Fibroblast of mammary gland (primary cell): ENCODE results near the gene PCDH17.

Source experiments
- DNase-seq: peaks from one replicate; pipeline ENCODE4 v3.0.0-alpha.2; 2010; ENCODE audit warnings: low read depth
- H3K4me3 ChIP-seq: 2 replicates; pipeline ENCODE4 v1.5.1; 2011; ENCODE audit warnings: low read depth, mild to moderate bottlenecking, low read length, moderate library complexity; ENCODE audit not compliant: control insufficient read depth
- CTCF ChIP-seq: conservative IDR thresholded peaks from 2 replicates; pipeline ENCODE4 v1.5.1; 2011; ENCODE audit warnings: low read depth, low read length, inconsistent platforms; ENCODE audit not compliant: control insufficient read depth, insufficient read depth

The PCDH17 gene

GRCh38 chr13:57675526-57675925 lies 44.0 kb downstream of the PCDH17 start:
- no peak overlapping the region for H3K4me3 ChIP-seq
- no peak for TF ChIP-seq CTCF
- DNase-seq: no peak

- TF ChIP-seq CTCF: no peak
- H3K4me3 ChIP-seq: no peak overlapping the region
- no peak for DNase-seq
Observed at GRCh38 chr13:57680609-57681008, 49.1 kb downstream of the PCDH17 start.

GRCh38 chr13:57682128-57682716 lies 50.7 kb downstream of the PCDH17 start:
- no peak for TF ChIP-seq CTCF
- H3K4me3 ChIP-seq: no peak overlapping the region

GRCh38 chr13:57698851-57699250 lies 67.3 kb downstream of the PCDH17 start:
- no peak for TF ChIP-seq CTCF
- DNase-seq: no peak
- no peak overlapping the region for H3K4me3 ChIP-seq

More at GRCh38 chr13:57682128-57682716, 50.7 kb downstream of the PCDH17 start:
- DNase-seq: no peak

- H3K4me3 ChIP-seq: no peak overlapping the region
- DNase-seq: no peak
- no peak for TF ChIP-seq CTCF
Observed at GRCh38 chr13:57704031-57704430, 72.5 kb downstream of the PCDH17 start.

GRCh38 chr13:57716295-57716694 lies 84.8 kb downstream of the PCDH17 start:
- no peak overlapping the region for H3K4me3 ChIP-seq
- DNase-seq: no peak
- TF ChIP-seq CTCF: no peak
